C4-2B (cell line): ENCODE results near the gene APMAP.

Experiments
- CTCF ChIP-seq: fragments of 450-650 bp; conservative IDR thresholded peaks from 2 replicates; pipeline ENCODE4 v1.5.1; 2017; ENCODE audit warnings: mild to moderate bottlenecking
- ZFX ChIP-seq: fragments of 450-650 bp; IDR thresholded peaks from 2 replicates; pipeline ENCODE4 v1.6.1; 2017

GRCh38 chr20:24970754-24971153 lies 21.8 kb downstream of the APMAP start:
- no peak for TF ChIP-seq CTCF
- no peak for TF ChIP-seq ZFX
